PC-3 (cell line): ENCODE results near the gene OR2AG2. TPM values are rescaled to one million over a fixed set of nuclear protein-coding genes. Genes with fewer than 3 reads are reported as not detected.

Experiments
- ATAC-seq: fragments of 200-7000 bp; cut with Tn5 transposase; 2 replicates; pipeline ENCODE4 v1.9.1; 2020; ENCODE audit warnings: mild to moderate bottlenecking, moderate library complexity
- BruUV-seq: library from RNA; stranded (reverse); fragments of 400-500 nt; replicated peaks from 2 replicates; lab custom pipeline; 2021; lab: Mats Ljungman, UMichigan
- CTCF ChIA-PET: fragments of 300-600 bp; sonication (Branson Sonifier 250); formaldehyde crosslinking; loops from one replicate; lab custom pipeline; 2022; ENCODE audit warnings: antibody characterized with exemption; lab: Charles Lee
- POLR2A ChIA-PET: fragments of 300-600 bp; sonication (Branson Sonifier 250); formaldehyde crosslinking; loops from one replicate; lab custom pipeline; 2022; ENCODE audit warnings: antibody characterized with exemption; ENCODE audit not compliant: unreplicated experiment; lab: Charles Lee
- DNase-seq: peaks from one replicate; pipeline ENCODE4 v3.0.0-alpha.2; 2015
- H2AFZ ChIP-seq: fragments of 300-600 bp; sonication (generic); 2 replicates; pipeline ENCODE4 v1.6.0; 2016; ENCODE audit warnings: antibody characterized with exemption, low read length
- H3F3A ChIP-seq: fragments of 300-600 bp; sonication (generic); one replicate; pipeline ENCODE4 v1.6.0; 2017; ENCODE audit warnings: antibody characterized with exemption, low read length, control low read depth, mild to moderate bottlenecking; ENCODE audit not compliant: unreplicated experiment
- H3K27ac ChIP-seq: fragments of 300-600 bp; sonication (generic); 2 replicates; pipeline ENCODE4 v1.5.1; 2016; ENCODE audit warnings: mild to moderate bottlenecking, low read length
- H3K27me3 ChIP-seq: fragments of 300-600 bp; sonication (generic); 2 replicates; pipeline ENCODE4 v1.6.1; 2016; ENCODE audit warnings: low read length, mixed read lengths
- H3K36me3 ChIP-seq: fragments of 300-600 bp; sonication (generic); 2 replicates; pipeline ENCODE4 v1.6.1; 2016; ENCODE audit warnings: low read depth, mixed run types, low read length, mixed read lengths
- H3K4me1 ChIP-seq: fragments of 300-600 bp; sonication (generic); 2 replicates; pipeline ENCODE4 v1.5.1; 2016; ENCODE audit warnings: low read length; ENCODE audit not compliant: insufficient read depth
- H3K4me2 ChIP-seq: fragments of 300-600 bp; sonication (generic); 2 replicates; pipeline ENCODE4 v1.6.0; 2016; ENCODE audit warnings: low read length
- H3K4me3 ChIP-seq: fragments of 300-600 bp; sonication (generic); 2 replicates; pipeline ENCODE4 v1.5.1; 2016; ENCODE audit warnings: mild to moderate bottlenecking, low read length, mixed read lengths
- H3K79me2 ChIP-seq: fragments of 300-600 bp; sonication (generic); 2 replicates; pipeline ENCODE4 v1.6.1; 2017; ENCODE audit warnings: low read length, mixed read lengths
- H3K9ac ChIP-seq: fragments of 300-600 bp; sonication (generic); 2 replicates; pipeline ENCODE4 v1.6.0; 2016; ENCODE audit warnings: mild to moderate bottlenecking, low read length
- H3K9me2 ChIP-seq: fragments of 300-600 bp; sonication (generic); replicated peaks from 2 replicates; pipeline ENCODE4 v1.6.1; 2016; ENCODE audit warnings: mixed run types, low read length, mixed read lengths
- H3K9me3 ChIP-seq: fragments of 300-600 bp; sonication (generic); 2 replicates; pipeline ENCODE4 v1.6.1; 2016; ENCODE audit warnings: low read length, mixed read lengths
- H4K20me1 ChIP-seq: fragments of 300-600 bp; sonication (generic); 2 replicates; pipeline ENCODE4 v1.6.1; 2016; ENCODE audit warnings: low read length, mixed read lengths
- EZH2 ChIP-seq: fragments of 300-600 bp; sonication (generic); IDR thresholded peaks from one replicate; pipeline ENCODE4 v1.6.1; 2017; ENCODE audit warnings: antibody characterized with exemption, mild to moderate bottlenecking, low read length; ENCODE audit not compliant: unreplicated experiment
- EZH2phosphoT487 ChIP-seq: fragments of 300-600 bp; sonication (generic); IDR thresholded peaks from 2 replicates; pipeline ENCODE4 v1.6.1; 2018; ENCODE audit warnings: mild to moderate bottlenecking, antibody characterized with exemption, low read length, borderline replicate concordance
- intact Hi-C: fragments of 100-400 bp; cut with micrococcal nuclease; formaldehyde crosslinking; loops from 2 replicates; pipeline ENCODE4 v1.9.0; 2023
- total RNA-seq: library from RNA; depleted of rRNA; stranded (reverse); fragments of >200 nt; gene quantifications from 2 replicates; pipeline ENCODE4 v1.2.3, GENCODE V29; 2014; rRNA removed
- TF ChIP-seq, protein P1 (sequence below): fragments of 300-600 bp; sonication (generic); conservative IDR thresholded peaks from 2 replicates; pipeline ENCODE4 v1.5.1; 2017; ENCODE audit warnings: antibody characterized with exemption, low read depth, mild to moderate bottlenecking, low read length

Gene OR2AG2
- total RNA-seq, 1 experiment from 2014 or later = 0.15 TPM

- Histone ChIP-seq H3K4me3 (no peak overlapping the region), H3K9me3 (no peaks in the 10 kb centered on the region), H3K9me2 (no peaks in the 10 kb centered on the region), H3K27me3 (peaks cover 48% of the 10 kb centered on the region), H3K36me3 (no peaks in the 10 kb centered on the region), H2AFZ (no peak overlapping the region), H3K79me2 (no peaks in the 10 kb centered on the region), H3K27ac (no peak overlapping the region), H3K4me1 (no peaks in the 10 kb centered on the region), H3K9ac (no peak overlapping the region), H3K4me2 (no peak overlapping the region), H3F3A (no peaks in the 10 kb centered on the region), H4K20me1 (no peaks in the 10 kb centered on the region)
- POLR2A ChIA-PET = no interaction called here
- CTCF ChIA-PET = interaction anchor here (0.7 kb wide), 1 partner anchor 38 kb away, joined by 3 read pairs; no protein-coding TSS in a partner anchor
- DNase-seq (no peak), ATAC-seq (no peak)
- intact Hi-C loops = no loop called here
- no TSS peak for BruUV-seq
- TF ChIP-seq EZH2 (no peak), EZH2phosphoT487 (no peak)
- TF ChIP-seq, protein P1, sequence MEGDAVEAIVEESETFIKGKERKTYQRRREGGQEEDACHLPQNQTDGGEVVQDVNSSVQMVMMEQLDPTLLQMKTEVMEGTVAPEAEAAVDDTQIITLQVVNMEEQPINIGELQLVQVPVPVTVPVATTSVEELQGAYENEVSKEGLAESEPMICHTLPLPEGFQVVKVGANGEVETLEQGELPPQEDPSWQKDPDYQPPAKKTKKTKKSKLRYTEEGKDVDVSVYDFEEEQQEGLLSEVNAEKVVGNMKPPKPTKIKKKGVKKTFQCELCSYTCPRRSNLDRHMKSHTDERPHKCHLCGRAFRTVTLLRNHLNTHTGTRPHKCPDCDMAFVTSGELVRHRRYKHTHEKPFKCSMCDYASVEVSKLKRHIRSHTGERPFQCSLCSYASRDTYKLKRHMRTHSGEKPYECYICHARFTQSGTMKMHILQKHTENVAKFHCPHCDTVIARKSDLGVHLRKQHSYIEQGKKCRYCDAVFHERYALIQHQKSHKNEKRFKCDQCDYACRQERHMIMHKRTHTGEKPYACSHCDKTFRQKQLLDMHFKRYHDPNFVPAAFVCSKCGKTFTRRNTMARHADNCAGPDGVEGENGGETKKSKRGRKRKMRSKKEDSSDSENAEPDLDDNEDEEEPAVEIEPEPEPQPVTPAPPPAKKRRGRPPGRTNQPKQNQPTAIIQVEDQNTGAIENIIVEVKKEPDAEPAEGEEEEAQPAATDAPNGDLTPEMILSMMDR = no peak
Observed at GRCh38 chr11:6719576-6719975, 52.2 kb downstream of the OR2AG2 start.

DNA sequence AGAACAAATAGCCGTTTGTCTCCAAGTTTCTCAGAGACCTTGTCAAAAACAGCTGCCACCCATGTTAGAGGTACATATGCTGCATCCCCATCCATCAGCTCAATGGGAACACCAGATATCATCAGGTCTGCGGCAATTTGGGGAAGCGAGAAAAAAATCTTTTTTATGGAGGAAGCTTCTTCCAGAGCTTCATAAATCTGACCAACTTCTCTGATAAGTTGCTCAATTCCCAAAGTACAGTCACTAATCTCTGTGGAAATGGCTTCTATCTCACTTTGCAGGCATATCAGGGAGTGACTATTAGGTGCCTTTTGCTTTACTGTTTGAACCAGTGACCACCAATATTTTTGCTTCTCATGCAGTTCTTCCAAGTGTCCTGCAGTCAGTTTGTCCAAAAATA lies 54.4 kb downstream of the OR2AG2 start:
- ATAC-seq (no peak), DNase-seq (no peak)
- Histone ChIP-seq H3F3A (no peaks in the 10 kb centered on the region), H3K27me3 (peaks cover 49% of the 10 kb centered on the region), H3K4me3 (no peak overlapping the region), H2AFZ (no peak overlapping the region), H3K9ac (no peak overlapping the region), H4K20me1 (no peaks in the 10 kb centered on the region), H3K27ac (no peak overlapping the region), H3K9me3 (no peaks in the 10 kb centered on the region), H3K4me1 (no peaks in the 10 kb centered on the region), H3K9me2 (no peaks in the 10 kb centered on the region), H3K4me2 (no peak overlapping the region), H3K36me3 (no peaks in the 10 kb centered on the region), H3K79me2 (no peaks in the 10 kb centered on the region)
- ChIA-PET POLR2A (no interaction called here), CTCF (no interaction called here)
- intact Hi-C loops = no loop called here
- no TSS peak for BruUV-seq
- TF ChIP-seq, protein P1 = no peak
- TF ChIP-seq EZH2 (no peak), EZH2phosphoT487 (no peak)

Other genes starting within 250 kb of the OR2AG2 start
- gene RRP8, start 168.4 kb downstream of the OR2AG2 start, total RNA-seq = 15.1 and 16.9 TPM in 2 replicates
- 73.0 and 73.9 TPM in 2 replicates for gene ILK, start 168.2 kb downstream of the OR2AG2 start, total RNA-seq
- 102 and 128 TPM in 2 replicates for gene TAF10, start 159.8 kb downstream of the OR2AG2 start, total RNA-seq
- gene TPP1, start 152.6 kb downstream of the OR2AG2 start, total RNA-seq = 21.6 and 48.3 TPM in 2 replicates
- gene DCHS1, start 116.2 kb downstream of the OR2AG2 start, total RNA-seq = under 0.01 TPM in 1 of 2 replicates, not detected in the other
- 72.5 and 78.1 TPM in 2 replicates for gene MRPL17, start 88.6 kb downstream of the OR2AG2 start, total RNA-seq
- not detected in 2 replicates for gene OR2AG1, start 11.0 kb upstream of the OR2AG2 start, total RNA-seq
- 0.06 and 0.07 TPM in 2 replicates for gene OR6A2, start 27.7 kb upstream of the OR2AG2 start, total RNA-seq
- gene OR10A5, start 73.7 kb upstream of the OR2AG2 start, total RNA-seq = not detected in 2 replicates
- gene OR10A2, start 91.1 kb upstream of the OR2AG2 start, total RNA-seq = not detected in 2 replicates
- not detected in 2 replicates for gene OR10A4, start 104.6 kb upstream of the OR2AG2 start, total RNA-seq
- 0.11 TPM in 1 of 2 replicates, not detected in the other for gene OR2D2, start 120.5 kb upstream of the OR2AG2 start, total RNA-seq
- not detected in 2 replicates for gene OR2D3, start 149.0 kb upstream of the OR2AG2 start, total RNA-seq
- 4.5 and 5.4 TPM in 2 replicates for gene ZNF215, start 154.4 kb upstream of the OR2AG2 start, total RNA-seq
- 0.58 and 1.4 TPM in 2 replicates for gene ZNF214, start 248.4 kb upstream of the OR2AG2 start, total RNA-seq
- 0.11 TPM in 1 of 2 replicates, not detected in the other for gene NLRP14, start 248.5 kb upstream of the OR2AG2 start, total RNA-seq